Fibroblast of villous mesenchyme (primary cell): ENCODE data around the gene EDN2. TPM values are rescaled to one million over a fixed set of nuclear protein-coding genes. Genes with fewer than 3 reads are reported as not detected.

ENCODE experiments used
- DNase-seq: peaks from one replicate; pipeline ENCODE4 v3.0.0-alpha.2; 2010; ENCODE audit warnings: low read depth
- H3K4me3 ChIP-seq: 2 replicates; pipeline ENCODE4 v1.5.1; 2011; ENCODE audit warnings: low read depth, mild to moderate bottlenecking, low read length
- total RNA-seq: library from RNA; depleted of rRNA; stranded (reverse); fragments of >200 nt; gene quantifications from 2 replicates; pipeline ENCODE4 v1.2.3, GENCODE V29; 2012
- TF ChIP-seq, protein P1 (sequence below): IDR thresholded peaks from 2 replicates; pipeline ENCODE4 v1.5.1; 2012; ENCODE audit warnings: low read depth, mild to moderate bottlenecking, low read length; ENCODE audit not compliant: insufficient read depth

EDN2 gene
- total RNA-seq, 1 donor = not detected

DNA sequence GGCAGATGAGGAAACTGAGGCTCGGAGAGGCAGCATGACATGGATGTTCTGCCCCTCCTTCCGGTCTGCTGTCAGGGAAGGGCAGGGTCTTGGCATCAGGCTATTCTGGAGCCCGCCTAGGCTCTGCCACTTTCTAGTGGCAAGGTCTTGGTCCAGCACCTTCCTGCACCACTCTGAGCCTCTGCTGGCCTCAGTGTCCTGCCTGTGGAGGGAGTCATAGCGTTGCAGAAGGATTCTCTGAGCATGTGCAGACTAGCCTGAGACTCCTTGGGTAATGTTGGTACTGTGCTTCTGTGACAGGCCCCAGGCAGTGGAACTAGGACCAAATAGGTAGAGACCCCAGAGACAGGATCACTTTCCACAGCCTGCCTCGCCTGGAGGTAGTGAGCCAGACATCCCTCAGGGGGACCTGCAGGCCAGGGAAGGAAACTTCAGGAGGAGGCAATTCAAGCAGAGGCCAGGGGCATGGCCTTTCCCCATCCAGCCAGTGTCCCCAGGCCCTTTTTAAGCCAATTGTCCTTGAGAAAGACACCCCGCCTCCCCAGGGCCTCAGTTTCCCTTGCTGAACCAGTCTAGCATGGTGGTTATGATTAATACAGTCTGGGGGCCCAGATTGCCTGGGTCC, 10.6 kb downstream of the EDN2 start:
- no peak overlapping the region for H3K4me3 ChIP-seq
- TF ChIP-seq, protein P1, sequence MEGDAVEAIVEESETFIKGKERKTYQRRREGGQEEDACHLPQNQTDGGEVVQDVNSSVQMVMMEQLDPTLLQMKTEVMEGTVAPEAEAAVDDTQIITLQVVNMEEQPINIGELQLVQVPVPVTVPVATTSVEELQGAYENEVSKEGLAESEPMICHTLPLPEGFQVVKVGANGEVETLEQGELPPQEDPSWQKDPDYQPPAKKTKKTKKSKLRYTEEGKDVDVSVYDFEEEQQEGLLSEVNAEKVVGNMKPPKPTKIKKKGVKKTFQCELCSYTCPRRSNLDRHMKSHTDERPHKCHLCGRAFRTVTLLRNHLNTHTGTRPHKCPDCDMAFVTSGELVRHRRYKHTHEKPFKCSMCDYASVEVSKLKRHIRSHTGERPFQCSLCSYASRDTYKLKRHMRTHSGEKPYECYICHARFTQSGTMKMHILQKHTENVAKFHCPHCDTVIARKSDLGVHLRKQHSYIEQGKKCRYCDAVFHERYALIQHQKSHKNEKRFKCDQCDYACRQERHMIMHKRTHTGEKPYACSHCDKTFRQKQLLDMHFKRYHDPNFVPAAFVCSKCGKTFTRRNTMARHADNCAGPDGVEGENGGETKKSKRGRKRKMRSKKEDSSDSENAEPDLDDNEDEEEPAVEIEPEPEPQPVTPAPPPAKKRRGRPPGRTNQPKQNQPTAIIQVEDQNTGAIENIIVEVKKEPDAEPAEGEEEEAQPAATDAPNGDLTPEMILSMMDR = no peak
- DNase-seq = no peak

DNA sequence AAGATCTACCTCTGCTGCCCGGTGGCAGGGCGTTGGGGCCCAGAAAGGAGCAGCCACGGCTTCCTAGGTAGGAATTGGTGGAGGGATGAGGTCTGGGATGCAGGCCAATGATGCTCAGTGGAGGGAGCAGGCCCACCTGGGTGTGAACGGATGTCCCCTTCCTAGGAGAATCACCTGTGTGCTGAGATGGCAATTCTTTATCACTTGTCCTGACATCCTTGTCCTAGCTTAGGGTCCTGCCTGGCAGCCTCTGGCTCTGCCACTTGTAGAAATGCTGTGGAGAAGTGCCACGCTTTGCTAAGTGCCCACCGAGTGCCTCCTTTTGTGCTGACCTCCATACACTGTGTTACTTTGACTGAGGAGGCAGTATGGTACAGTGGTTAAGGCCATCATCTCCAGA, 12.8 kb downstream of the EDN2 start:
- no peak overlapping the region for H3K4me3 ChIP-seq
- DNase-seq = no peak
- TF ChIP-seq, protein P1 = no peak

DNA sequence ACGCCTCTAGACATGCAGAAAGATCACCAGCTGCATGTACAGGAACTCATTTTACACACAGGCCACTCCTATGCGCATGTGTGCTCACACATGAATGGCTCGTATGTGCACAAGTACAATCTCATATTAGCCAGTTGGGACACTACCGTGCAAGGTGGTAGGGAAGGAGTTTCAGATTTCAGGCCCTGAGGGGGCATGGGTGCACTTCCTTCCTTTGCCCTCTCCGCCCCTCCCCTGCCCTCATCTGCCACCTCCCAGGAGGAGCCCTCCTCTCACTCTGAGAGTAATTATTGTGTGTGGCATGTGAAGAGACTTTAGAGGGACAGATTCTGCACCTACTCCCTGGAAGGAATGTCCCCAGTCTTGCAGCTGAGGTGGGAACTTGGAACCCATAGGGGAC, 14.8 kb downstream of the EDN2 start:
- DNase-seq = no peak

DNA sequence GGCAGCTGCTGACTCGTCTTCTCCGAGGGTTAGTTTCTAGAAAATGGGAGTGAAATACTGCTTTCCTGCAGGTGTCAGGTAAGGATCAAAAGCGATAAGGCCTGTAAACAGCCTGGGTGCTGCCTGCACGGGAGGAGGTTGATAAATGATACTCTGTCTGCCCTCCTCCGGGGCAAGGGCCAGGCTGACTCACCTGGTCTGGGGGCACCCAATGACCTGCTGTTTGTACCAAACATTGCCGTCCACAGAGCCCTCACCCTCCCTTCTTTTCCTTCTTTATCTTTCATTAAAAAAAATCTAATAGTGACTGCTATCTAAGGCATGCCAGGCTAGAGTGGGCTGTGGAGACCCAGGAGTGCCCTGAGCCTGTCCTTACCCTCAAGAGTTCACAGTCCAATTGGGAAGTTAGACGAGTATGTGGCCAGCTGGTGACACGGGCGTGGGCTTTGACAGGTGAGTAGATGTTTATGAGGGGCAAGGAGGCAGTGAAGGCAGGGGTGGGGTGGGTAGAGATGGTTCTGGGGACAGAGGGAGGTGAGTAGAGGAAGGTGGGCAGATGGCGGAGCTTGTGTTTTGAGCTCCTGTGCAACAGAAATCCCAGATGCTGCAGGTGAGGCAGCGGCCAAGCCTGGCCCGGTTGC, 16.2 kb downstream of the EDN2 start:
- no peak for DNase-seq
- TF ChIP-seq, protein P1 = no peak
- no peak overlapping the region for H3K4me3 ChIP-seq

More for the DNA sequence above, 14.8 kb downstream of the EDN2 start:
- H3K4me3 ChIP-seq = no peak overlapping the region
- TF ChIP-seq, protein P1 = no peak

DNA sequence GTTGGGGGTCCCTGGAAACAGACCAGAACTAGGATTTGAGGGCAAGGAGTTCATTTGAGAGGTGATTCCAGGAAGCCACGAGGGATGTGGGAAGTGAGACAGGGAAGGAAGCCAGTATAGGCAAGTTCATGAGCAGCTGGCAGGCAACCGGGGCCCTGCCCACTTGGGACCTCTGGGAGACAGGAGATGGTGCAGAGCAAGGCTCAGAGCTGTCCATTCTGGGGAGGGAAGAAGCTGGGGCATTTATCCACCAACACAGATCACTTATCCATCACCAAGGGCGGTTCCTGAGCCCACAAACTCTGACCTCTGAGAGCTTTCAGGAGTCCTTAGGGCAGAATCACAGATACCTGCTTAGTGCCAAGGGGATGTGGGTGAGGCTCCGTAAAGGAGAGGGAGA, 16.8 kb downstream of the EDN2 start:
- DNase-seq = no peak
- no peak overlapping the region for H3K4me3 ChIP-seq
- TF ChIP-seq, protein P1 = no peak

DNA sequence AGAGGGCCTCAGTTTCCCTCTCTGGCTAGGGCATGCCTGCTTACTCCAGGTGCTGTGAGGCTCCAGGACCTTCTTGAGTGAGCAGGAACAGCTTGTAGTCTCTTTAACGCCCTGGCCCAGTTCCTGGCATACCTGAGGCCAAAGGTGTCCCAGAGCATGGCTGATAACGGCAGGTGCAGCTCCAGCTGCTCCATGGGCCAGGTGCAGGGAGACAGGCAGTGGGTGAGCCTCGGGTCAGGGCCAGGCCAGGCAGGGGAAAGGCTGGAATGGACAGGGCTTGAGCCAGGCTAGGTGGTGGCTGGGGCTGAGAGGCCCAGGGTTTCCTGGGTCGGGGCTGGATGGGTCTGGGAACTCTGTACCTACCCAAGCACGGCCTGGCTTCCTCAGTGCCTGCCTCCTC, 18.3 kb downstream of the EDN2 start:
- no peak overlapping the region for H3K4me3 ChIP-seq
- TF ChIP-seq, protein P1 = no peak
- DNase-seq = no peak
